Neural cell (in vitro differentiated cells): ENCODE data around the gene CERS5. TPM values are rescaled to one million over a fixed set of nuclear protein-coding genes. Genes with fewer than 3 reads are reported as not detected.

ENCODE experiments used
- H2AFZ ChIP-seq: fragments of 200-600, 300-800 bp; sonication (generic), shearing (Covaris generic); 2 replicates; pipeline ENCODE4 v1.6.0; 2014; ENCODE audit warnings: low read depth, mild to moderate bottlenecking, antibody characterized with exemption, low read length, moderate library complexity
- H3F3A ChIP-seq: fragments of 200-600 bp; shearing (Covaris generic); 2 replicates; pipeline ENCODE4 v1.6.1; 2016; ENCODE audit warnings: mild to moderate bottlenecking, moderate library complexity, mixed read lengths, antibody characterized with exemption, low read length; ENCODE audit not compliant: insufficient read depth, poor library complexity, severe bottlenecking
- H3K27ac ChIP-seq: fragments of 200-600, 300-800 bp; sonication (generic), shearing (Covaris generic); 2 replicates; pipeline ENCODE4 v1.5.1; 2014; ENCODE audit warnings: mild to moderate bottlenecking, low read length, moderate library complexity
- H3K27me3 ChIP-seq: fragments of 300-800, 200-600 bp; sonication (generic), shearing (Covaris generic); 2 replicates; pipeline ENCODE4 v1.6.0; 2014; ENCODE audit warnings: mild to moderate bottlenecking, low read depth, low read length, moderate library complexity; ENCODE audit not compliant: insufficient read depth
- H3K36me3 ChIP-seq: fragments of 300-800, 200-600 bp; sonication (generic), shearing (Covaris generic); 2 replicates; pipeline ENCODE4 v1.5.1; 2014; ENCODE audit warnings: mild to moderate bottlenecking, antibody characterized with exemption, low read length, moderate library complexity; ENCODE audit not compliant: insufficient read depth
- H3K4me2 ChIP-seq: fragments of 300-800, 200-600 bp; sonication (generic), shearing (Covaris generic); 2 replicates; pipeline ENCODE4 v1.6.0; 2014; ENCODE audit warnings: mild to moderate bottlenecking, low read length
- H3K4me3 ChIP-seq: fragments of 300-800, 200-600 bp; sonication (generic), shearing (Covaris generic); 2 replicates; pipeline ENCODE4 v1.5.1; 2014; ENCODE audit warnings: mild to moderate bottlenecking, low read length, moderate library complexity
- H3K79me2 ChIP-seq: fragments of 200-600 bp; shearing (Covaris generic); replicated peaks from 2 replicates; pipeline ENCODE4 v1.6.0; 2014; ENCODE audit warnings: mild to moderate bottlenecking, low read length, moderate library complexity; ENCODE audit not compliant: insufficient read depth
- H3K9ac ChIP-seq: fragments of 300-800, 200-600 bp; sonication (generic), shearing (Covaris generic); 2 replicates; pipeline ENCODE4 v1.6.1; 2016; ENCODE audit warnings: mild to moderate bottlenecking, low read length, mixed read lengths
- H3K9me2 ChIP-seq: fragments of 200-600 bp; shearing (Covaris generic); 2 replicates; pipeline ENCODE4 v1.6.1; 2016; ENCODE audit warnings: mild to moderate bottlenecking, low read length, mixed read lengths; ENCODE audit not compliant: insufficient read depth
- H3K9me3 ChIP-seq: fragments of 200-600, 300-800 bp; sonication (generic), shearing (Covaris generic); 2 replicates; pipeline ENCODE4 v1.6.1; 2016; ENCODE audit warnings: mild to moderate bottlenecking, mixed run types, low read length, moderate library complexity, mixed read lengths
- H4K20me1 ChIP-seq: fragments of 200-600 bp; shearing (Covaris generic); 2 replicates; pipeline ENCODE4 v1.6.1; 2016; ENCODE audit warnings: mild to moderate bottlenecking, mixed run types; ENCODE audit not compliant: insufficient read depth
- CTCF ChIP-seq: fragments of 450-650 bp; IDR thresholded peaks from 2 replicates; pipeline ENCODE4 v1.5.1; 2014; ENCODE audit warnings: antibody characterized with exemption, mild to moderate bottlenecking, moderate library complexity; ENCODE audit not compliant: poor library complexity, severe bottlenecking
- EP300 ChIP-seq: fragments of 450-650 bp; conservative IDR thresholded peaks from 2 replicates; pipeline ENCODE4 v1.6.1; 2014; ENCODE audit warnings: antibody characterized with exemption, mild to moderate bottlenecking, moderate library complexity; ENCODE audit not compliant: poor library complexity, severe bottlenecking
- EZH2 ChIP-seq: fragments of 200-600, 300-800 bp; shearing (Covaris generic), sonication (generic); IDR thresholded peaks from 2 replicates; pipeline ENCODE4 v1.6.1; 2014; ENCODE audit warnings: antibody characterized with exemption, low read length, borderline replicate concordance, mild to moderate bottlenecking; ENCODE audit not compliant: insufficient read depth, poor library complexity, severe bottlenecking
- MXI1 ChIP-seq: fragments of 450-650 bp; conservative IDR thresholded peaks from 2 replicates; pipeline ENCODE4 v1.6.1; 2014; ENCODE audit warnings: antibody characterized with exemption, mild to moderate bottlenecking; ENCODE audit not compliant: poor library complexity, severe bottlenecking
- POLR2AphosphoS5 ChIP-seq: IDR thresholded peaks from 2 replicates; pipeline ENCODE4 v1.6.1; 2012
- RAD21 ChIP-seq: fragments of 450-650 bp; conservative IDR thresholded peaks from 2 replicates; pipeline ENCODE4 v1.6.1; 2014; ENCODE audit warnings: antibody characterized with exemption, mild to moderate bottlenecking, moderate library complexity
- REST ChIP-seq: IDR thresholded peaks from 2 replicates; pipeline ENCODE4 v1.6.1; 2012; ENCODE audit warnings: borderline replicate concordance
- SMC3 ChIP-seq: fragments of 450-650 bp; conservative IDR thresholded peaks from 2 replicates; pipeline ENCODE4 v1.6.1; 2014; ENCODE audit warnings: antibody characterized with exemption, mild to moderate bottlenecking, moderate library complexity; ENCODE audit not compliant: poor library complexity
- TAF1 ChIP-seq: IDR thresholded peaks from 2 replicates; pipeline ENCODE4 v1.6.1; 2012; ENCODE audit warnings: low read depth
- polyA plus RNA-seq: library from polyadenylated mRNA; depleted of rRNA; stranded (reverse); fragments of >200 nt; gene quantifications from 2 replicates; pipeline ENCODE4 v1.2.3, GENCODE V29; 2014

The CERS5 gene
- polyA plus RNA-seq, 1 donor from 2014 or later: 470 TPM

- Histone ChIP-seq H3K27me3 (no peaks in the 10 kb centered on the region), H3K4me2 (peak overlapping the region; percentile 0)
These were observed 2.2 kb downstream of the CERS5 start for GRCh38 chr12:50164963-50165362.

GRCh38 chr12:50162230-50162629 lies 4.9 kb downstream of the CERS5 start:
- H4K20me1 ChIP-seq: no peaks in the 10 kb centered on the region
- no peaks in the 10 kb centered on the region for H3K27me3 ChIP-seq
- no peak overlapping the region for H2AFZ ChIP-seq
- H3F3A ChIP-seq: no peaks in the 10 kb centered on the region
- no peak overlapping the region for H3K9ac ChIP-seq
- H3K4me2 ChIP-seq: no peak overlapping the region
- no peak overlapping the region for H3K4me3 ChIP-seq
- TF ChIP-seq EZH2: no peak
- TF ChIP-seq TAF1: no peak
- no peak for TF ChIP-seq SMC3
- TF ChIP-seq CTCF: no peak
- TF ChIP-seq RAD21: no peak
- no peak for TF ChIP-seq REST
- no peak for TF ChIP-seq MXI1
- TF ChIP-seq EP300: no peak
- no peak for TF ChIP-seq POLR2AphosphoS5
- no peaks in the 10 kb centered on the region for H3K36me3 ChIP-seq
- H3K27ac ChIP-seq: no peak overlapping the region
- no peaks in the 10 kb centered on the region for H3K9me3 ChIP-seq
- H3K9me2 ChIP-seq: no peaks in the 10 kb centered on the region
- H3K79me2 ChIP-seq: peaks cover 46% of the 10 kb centered on the region

More at GRCh38 chr12:50164963-50165362, 2.2 kb downstream of the CERS5 start:
- TF ChIP-seq TAF1 (no peak), EP300 (no peak), EZH2 (no peak), MXI1 (no peak), POLR2AphosphoS5 (no peak), CTCF (no peak)
- H3K9me3 ChIP-seq: no peaks in the 10 kb centered on the region
- H3K4me3 ChIP-seq: peak overlapping the region; percentile 97
- H3K27ac ChIP-seq: no peak overlapping the region
- H3K36me3 ChIP-seq: no peaks in the 10 kb centered on the region
- peaks cover 31% of the 10 kb centered on the region for H3K79me2 ChIP-seq
- H3K9ac ChIP-seq: no peak overlapping the region
- no peak overlapping the region for H2AFZ ChIP-seq
- no peaks in the 10 kb centered on the region for H3F3A ChIP-seq
- H4K20me1 ChIP-seq: no peaks in the 10 kb centered on the region
- H3K9me2 ChIP-seq: no peaks in the 10 kb centered on the region
